GM21423 (cell line): Measurements from ENCODE around the gene C12orf42.
"Not testable (repeated sequence)": the region's sequence is repeated elsewhere in the genome, so short reads cannot be mapped to it uniquely, and the experiment has no call there.

Source experiments
- ATAC-seq: cut with Tn5 transposase; IDR thresholded peaks from one replicate; pipeline ENCODE4 v1.9.1; 2021; ENCODE audit warnings: mild to moderate bottlenecking, moderate library complexity; ENCODE audit not compliant: unreplicated experiment

The C12orf42 gene

DNA sequence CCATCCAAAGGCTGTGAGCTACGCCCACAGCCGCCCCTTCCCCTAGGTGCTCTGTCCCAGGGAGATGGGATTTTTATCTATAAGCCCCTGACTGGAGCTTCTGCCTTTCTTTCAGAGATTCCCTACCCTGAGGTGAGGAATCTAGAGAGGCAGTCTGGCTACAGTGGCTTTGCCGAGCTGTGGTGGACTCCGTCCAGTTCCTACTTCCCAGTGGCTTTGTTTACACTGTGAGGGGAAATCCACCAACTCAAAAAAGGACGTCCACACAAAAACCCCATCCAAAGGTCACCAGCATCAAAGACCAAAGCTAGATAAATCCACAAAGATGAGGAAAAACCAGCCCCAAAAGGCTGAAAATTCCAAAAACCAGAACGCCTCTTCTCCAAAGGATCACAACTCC, 70.1 kb downstream of the C12orf42 start:
- ATAC-seq: not testable (repeated sequence)

DNA sequence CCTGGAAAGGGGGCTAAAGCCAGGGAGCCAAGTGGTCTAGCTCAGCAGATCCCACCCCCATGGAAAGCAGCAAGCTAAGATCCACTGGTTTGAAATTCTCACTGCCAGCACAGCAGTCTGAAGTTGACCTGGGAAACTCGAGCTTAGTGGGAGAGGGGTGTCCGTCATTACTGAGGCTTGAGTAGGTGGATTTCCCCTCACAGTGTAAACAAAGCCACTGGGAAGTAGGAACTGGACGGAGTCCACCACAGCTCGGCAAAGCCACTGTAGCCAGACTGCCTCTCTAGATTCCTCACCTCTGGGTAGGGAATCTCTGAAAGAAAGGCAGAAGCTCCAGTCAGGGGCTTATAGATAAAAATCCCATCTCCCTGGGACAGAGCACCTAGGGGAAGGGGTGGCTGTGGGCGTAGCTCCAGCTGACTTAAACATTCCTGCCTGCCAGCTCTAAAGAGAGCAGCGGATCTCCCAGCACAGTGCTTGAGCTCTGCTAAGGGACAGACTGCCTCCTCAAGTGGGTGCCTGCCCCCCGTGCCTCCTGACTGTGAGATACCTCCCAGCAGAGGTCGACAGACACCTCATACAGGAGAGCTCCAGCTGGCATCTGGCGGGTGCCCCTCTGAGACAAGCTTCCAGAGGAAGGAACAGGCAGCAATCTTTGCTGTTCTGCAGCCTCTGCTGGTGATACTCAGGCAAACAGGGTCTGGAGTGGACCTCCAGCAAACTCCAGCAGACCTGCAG, 70.8 kb downstream of the C12orf42 start:
- not testable (repeated sequence) for ATAC-seq

DNA sequence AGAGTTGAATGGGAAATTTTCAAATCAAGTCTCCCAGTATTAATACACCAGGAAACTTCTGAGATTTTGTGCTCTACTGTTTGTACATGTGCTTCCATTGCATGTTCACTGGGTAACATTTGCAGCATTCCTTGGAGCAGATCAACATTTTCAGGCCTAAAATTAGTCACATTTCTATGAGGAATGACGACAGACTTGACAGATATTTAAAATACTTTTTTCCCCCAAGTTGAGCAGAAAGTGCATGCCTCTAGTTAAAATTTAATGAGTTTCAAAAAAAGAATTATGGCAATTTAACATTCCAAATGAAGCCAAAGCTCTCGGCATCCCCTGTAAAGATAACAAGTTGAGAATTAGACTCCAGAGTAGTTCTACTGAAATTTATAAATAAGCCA, 72.3 kb downstream of the C12orf42 start:
- no peak for ATAC-seq

DNA sequence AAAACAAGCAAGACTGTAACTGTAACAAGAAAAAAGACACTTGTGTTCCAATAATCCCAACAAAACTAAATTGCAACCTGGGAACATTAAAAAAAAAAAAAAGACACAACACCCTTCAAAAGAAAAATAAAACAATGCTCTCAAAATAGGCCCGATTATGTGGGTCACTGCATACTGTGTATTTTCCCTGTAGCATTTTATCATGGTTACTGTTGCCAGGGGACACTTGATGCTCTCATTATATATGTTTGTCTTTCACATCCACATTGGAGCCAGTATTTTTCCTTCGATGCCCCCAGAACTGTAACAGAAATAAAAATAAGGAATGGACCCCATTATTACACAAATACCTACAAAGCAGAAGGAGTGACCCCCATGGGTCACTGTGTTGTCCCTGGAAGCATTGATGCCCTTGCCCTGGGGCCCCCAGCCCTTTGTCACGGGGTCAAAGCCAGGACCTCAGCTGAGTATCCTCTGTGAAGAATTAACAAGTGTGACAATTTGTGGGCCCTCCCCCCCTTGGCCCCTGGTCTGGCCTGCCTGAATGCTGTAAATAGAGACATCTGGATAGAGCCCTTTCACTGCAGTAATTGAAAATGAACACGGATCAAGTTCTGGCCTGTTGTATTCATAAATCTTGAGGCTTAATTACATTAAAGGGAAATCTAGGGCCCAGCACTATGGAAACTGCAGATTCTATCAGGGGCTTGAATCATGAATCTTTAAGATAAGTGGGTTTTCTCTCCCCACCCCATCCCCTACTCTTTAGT, 72.8 kb downstream of the C12orf42 start:
- ATAC-seq: no peak

DNA sequence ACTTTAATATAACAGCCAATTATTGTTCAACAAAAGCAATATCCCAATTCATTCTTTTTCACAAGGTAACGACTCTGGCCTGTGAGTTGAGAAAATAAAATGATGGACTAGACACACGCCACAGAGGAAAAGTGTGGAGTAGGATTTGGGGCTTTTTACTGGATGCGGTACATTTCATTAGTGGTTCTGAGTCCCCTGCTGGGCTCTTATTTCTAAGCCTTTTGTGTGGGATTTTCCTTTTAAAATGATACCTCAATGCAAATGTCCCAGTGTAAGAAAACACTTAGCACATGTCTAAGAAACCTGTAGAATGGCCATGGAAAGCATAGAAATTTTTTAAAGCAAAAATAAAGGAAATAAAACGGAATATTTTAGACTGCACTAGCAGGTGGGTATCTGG, 73.4 kb downstream of the C12orf42 start:
- ATAC-seq: no peak

DNA sequence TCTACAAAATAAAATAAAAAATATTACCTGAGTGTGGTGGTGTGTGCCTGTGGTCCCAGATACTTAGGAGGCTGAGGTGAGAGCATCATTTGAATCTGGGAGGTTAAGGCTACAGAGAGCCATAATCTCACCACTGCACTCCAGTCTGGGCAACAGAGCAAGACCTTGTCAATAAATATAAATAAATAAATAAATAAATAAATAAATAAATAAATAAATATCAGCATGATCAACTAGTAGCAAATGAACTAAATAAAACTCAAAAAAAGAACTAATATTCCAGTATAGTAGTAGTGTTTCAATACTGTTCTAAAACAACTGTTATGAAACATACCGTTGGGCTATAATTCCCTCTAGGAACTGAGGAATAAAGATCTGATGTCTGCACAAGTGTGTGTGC, 74.4 kb downstream of the C12orf42 start:
- ATAC-seq: no peak

DNA sequence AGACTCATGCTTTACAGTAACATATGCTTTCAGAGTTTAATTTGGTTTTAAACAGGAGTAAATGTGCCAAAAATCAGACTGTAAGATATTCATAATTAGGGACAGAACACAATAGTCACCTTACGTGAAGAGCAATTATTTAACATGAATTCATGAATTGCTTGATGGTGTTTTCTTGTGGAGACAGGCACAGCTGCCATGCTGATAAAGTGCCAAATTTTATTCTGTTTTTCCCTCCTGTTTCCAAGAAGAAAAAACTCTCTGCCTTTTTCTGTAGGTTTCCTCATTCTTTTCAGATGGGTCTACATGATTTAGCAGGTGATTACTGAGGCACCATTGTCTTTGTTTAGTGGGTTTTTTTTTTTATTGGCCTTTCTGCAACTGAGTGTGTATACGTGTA, 80.1 kb downstream of the C12orf42 start:
- ATAC-seq: no peak

DNA sequence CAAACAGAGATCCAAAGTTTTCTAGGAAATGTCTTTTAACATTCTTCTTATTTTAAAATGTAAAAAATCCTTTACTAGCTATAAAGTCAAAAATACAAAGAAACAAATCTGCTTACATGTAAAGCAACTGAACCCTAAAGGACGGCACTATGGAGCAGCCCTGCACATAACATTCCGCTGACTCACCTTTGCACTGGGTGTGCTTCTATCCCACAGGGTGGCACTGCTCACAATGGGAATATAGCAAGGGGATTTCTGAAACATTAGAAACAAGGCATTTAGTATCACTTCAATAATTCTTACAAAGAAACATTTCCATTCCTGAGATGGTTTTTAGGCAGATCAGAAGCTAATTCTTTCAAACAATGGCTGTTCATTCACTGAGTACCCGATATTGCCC, 94.3 kb downstream of the C12orf42 start:
- no peak for ATAC-seq

DNA sequence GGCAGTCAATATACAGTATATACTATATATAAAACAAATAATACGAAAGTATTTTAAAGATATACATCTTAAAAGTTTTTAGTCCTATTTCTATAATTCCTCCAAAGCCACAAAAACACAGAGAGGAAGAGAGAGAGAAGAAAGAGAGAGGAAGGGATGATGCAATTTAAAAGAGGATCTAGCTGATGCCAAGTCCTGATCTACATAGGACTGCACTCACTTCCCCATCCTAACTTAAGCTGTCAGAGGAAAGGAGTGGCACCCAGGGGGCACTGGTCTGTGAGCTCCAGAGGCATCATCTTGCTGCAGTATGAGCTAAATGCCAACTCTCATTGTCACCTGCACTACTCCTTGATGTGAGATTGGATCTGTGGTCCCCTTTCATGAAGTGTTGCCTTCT, 95.8 kb downstream of the C12orf42 start:
- ATAC-seq: no peak

DNA sequence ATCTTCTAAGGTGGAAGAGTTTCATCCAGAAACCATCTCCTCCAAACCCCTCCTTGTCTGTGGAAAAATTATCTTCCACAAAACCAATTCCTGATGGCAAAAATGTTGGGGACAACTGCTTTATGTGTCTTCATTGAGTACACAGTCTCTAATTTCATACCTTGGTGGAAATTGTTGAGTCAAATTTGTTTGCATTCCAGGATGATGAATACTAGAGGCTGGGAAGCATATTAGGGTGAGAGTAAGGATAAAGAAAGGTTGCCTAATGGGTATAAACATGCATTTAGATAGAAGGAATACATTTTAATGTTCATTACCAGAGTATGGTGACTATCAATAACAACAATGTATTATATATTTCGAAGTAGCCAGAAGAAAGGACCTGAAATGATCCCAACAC, 98.2 kb downstream of the C12orf42 start:
- no peak for ATAC-seq

DNA sequence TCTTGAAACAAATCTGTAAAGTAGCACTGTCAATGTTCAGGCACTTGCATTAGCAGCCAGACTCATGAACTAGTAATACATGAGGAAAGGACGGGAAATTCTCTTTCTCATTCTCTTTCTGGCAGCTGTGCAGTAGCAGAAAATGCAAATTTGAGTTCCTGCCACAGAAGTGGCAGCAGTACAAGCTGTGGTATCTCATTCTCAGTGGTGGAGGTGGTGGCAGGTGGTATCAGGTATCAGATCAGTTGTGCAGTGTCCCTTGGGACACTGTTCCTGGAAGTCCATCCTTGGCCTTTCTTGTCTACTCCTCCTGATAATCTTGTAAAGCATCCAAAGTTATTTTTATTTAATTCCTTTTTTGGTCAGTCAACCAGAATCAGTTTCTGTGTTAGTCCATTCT, 103.0 kb downstream of the C12orf42 start:
- peak; percentile 94 for ATAC-seq

DNA sequence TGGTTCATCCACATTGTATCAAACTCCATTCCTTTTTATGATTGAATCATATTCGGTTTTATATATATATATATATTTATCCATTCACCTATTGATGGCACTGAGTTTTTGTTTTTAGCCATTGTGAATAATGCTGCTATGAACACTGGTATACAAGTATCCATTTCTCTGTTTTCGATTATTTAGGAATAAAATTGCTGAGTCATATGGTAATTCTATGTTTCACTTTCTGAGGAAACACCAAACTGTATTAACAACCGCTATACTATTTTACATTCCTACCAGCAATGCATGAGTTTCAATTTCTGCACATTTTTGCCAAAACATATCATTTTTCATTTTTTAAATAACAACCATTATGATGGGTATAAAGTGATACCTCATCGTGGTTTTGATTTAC, 104.7 kb downstream of the C12orf42 start:
- ATAC-seq: no peak

DNA sequence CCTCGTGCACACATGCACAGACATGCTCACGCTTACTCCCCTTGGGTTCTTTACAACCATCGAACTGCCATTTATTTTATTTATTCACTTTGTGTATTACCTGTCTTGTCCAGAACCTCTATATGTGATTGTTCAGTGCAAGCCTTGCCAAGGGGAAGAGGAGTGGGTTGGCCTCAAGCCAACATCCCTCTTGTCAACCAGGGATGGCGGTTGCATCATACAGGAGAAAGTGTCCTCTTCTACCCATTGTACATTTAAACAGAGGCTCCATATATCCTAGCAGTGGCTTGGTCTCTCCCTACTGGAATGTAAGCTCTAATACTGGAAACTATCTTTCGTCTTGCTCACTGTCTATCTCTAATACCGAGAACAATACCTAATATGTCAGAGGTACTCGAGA, 108.4 kb downstream of the C12orf42 start:
- ATAC-seq: no peak

DNA sequence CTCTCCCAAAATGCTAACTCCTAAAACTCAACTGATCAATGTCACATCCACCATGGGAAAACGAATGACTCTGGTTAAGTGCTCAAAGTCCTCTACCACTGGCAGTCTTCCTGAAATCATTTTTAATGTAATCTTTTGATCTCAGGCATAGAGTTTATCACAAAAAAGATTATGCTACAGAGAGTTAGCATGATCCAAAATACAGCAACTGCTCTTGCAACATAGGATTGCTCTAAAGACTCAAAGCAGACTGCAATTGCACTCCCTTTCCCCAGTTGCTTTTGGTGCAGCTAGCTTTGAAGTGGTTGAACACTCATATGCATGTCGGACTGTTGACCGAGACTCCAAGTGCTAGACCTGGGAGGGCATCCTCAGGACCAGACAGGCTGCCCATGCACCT, 109.3 kb downstream of the C12orf42 start:
- ATAC-seq: no peak

DNA sequence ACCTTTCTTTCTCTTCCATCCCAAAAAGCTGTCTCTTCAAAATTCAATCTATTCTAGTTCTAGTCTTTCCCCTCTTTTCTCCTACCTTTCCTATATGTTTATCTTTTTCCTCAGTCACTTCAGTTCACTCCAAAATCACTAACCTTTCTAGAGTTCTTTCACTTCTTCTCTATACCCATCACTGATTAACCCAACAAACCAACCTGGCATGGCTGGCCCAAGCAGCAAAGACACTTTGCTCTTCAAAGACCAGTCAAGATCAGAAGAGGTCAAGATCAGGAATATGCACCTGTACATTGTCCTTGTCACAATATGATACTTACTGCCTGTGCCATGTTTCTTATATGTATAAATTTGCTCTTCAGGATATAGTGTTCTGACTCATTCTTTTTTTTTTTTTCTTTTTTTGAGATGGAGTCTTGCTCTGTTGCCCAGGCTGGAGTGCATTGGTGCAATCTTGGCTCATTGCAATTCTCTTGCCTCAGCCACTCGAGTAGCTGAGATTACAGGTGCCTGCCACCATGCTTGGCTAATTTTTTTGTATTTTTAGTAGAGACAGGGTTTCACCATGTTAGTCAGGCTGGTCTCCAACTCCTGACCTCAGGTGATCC, 112.9 kb downstream of the C12orf42 start:
- peak; percentile 68 for ATAC-seq

DNA sequence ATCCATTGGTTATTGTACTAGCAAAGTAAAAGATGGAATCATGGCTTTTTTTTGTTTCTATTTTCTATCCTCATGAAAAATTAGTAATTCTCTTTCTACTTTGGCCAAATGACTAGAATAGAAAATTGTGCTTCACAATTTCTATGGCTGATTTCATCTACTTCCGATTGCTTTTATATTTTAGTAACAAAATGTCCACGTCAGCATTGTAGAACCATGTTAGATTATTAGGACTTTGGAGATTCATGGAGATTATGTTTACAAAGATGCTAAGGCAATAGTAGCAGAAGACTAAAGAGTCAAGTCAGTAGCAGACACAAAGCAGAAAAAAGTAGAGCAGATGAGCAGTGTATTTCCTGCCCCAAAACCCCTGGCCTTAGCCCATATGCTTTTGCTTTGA, 113.6 kb downstream of the C12orf42 start:
- ATAC-seq: peak; percentile 13

DNA sequence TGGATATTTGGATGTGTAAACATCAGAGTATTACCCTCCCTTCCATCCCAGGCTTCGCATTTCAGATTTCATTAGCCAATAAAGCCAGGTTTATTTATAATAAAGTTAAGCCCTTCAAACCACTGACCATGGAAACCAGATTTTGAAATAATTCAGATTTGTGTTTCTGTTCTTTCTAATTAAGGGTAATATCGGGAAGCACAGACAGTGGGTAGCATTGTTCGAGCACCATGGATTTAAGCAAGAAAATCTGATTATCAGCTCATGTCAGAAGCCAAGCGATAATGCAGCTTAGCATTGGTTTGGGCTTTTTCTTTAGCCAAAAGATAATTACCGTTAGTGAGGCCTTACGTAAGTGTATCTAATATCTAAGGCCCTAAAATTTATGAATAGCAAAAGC, 116.1 kb downstream of the C12orf42 start:
- ATAC-seq: no peak

DNA sequence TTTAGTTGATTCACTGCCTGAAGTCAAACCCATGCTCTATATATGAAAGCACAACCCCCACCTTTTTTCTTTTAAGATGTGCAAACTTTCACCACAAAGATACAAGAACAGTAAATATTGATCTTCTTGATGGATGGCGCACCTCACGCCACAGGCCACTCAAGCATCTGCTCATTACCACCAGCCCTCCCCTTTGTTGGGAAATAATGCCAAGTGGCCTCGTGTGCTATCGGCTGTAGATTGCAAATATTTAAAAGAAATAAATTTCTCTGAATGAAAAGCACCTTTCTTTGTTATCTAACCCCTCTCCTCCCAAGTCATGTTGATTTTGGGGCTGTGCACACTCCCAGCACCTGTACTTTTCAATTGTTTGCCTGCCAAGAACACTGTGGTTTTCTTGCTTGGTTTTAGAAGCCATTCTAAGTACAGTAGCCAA, 122.7 kb downstream of the C12orf42 start:
- ATAC-seq: no peak

DNA sequence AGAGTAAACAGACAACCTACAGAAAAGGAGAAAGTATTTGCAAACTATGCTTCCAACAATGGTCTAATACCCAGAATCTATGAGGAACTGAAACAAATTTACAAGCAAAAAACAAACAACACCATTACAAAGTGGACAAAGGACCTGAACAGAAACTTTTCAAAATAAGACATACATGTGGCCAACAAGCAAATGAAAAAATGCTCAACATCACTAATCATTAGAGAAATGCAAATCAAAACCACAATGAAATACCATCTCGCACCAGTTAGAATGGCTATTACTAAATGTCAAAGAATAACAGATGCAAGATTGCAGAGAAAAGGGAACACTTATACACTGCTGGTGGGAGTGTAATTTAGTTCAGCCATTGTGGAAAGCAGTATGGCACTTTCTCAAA, 125.8 kb downstream of the C12orf42 start:
- peak; percentile 80 for ATAC-seq

DNA sequence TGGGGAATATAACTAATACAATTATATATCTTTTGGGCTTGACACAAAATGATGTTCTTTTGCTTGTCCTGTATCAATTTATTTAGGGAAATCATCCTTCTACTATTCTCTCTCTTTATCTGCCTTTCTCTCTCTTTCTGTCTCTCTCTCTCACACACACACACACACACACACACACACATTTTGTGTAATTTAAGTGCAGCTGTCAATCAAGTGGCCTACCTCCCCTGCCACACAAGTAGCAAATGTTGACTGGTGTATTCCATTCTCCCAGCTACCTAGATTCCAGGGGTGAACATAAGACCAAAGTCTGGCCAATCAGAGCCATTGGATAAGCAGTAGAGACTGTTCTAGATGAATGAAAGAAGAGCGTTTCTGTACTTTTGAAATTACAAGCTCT, 127.6 kb downstream of the C12orf42 start:
- ATAC-seq: no peak

DNA sequence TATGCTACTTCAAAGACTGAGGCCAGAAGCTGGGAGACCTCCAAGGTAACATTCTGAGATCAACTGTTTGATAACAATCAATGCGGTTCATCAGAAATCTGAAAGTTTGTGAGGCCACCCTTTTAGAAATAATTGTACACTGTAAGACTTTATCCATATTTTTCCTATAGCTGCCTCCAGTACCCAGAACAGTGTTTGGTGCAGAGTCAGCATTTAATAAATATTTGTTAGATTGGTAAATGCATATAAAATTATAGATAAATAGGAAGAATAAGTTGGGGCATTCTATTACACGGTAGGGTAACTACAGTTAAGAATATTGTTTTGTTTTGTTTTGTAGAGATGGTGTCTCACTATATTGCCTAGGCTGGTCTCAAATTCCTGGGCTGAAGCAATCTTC, 141.4 kb downstream of the C12orf42 start:
- no peak for ATAC-seq

DNA sequence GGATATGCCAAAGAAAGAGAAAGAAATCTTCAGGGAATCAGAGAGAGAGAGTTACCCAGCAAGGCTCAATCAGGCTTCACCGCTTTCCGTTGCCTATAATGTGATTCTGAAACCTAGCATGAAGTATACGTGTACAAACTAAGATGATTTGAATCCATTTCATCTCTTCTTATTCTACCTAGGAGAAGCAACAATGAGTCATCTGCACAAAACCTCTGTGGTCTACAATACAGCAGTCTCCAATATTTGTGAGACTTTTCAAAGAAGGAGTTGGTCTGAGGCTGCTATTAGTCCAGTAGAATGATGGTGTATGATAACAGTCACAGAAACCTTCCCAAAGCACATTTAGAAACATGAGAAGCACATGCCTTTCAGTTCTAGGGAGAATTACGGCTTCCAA, 141.9 kb downstream of the C12orf42 start:
- no peak for ATAC-seq
